ENCODE results near the gene WWOX. TPM values are rescaled to one million over a fixed set of nuclear protein-coding genes. Genes with fewer than 3 reads are reported as not detected.

Gene WWOX
- total RNA-seq, 1 experiment from 2014 or later = 15.6 TPM

- Histone ChIP-seq H3K56ac (ENCODE audit: insufficient read length, low read depth, low read length) (no peak overlapping the region), H3K23me2 (ENCODE audit: insufficient read length, low read depth, low read length, poor library complexity, severe bottlenecking) (no peaks in the 10 kb centered on the region), H3K18ac (ENCODE audit: insufficient read length, low read depth, low read length) (peak overlapping the region; percentile 46), H3K79me2 (ENCODE audit: insufficient read depth, low read length) (no peaks in the 10 kb centered on the region), H3K9me3 (ENCODE audit: control insufficient read depth, low read depth, low read length) (no peaks in the 10 kb centered on the region), H3K14ac (ENCODE audit: insufficient read depth, low read length) (peak overlapping the region; percentile 69; the same call in 1 of the 2 replicates), H3K4me2 (ENCODE audit: insufficient read depth, insufficient read length, low read length) (no peak overlapping the region), H3K79me1 (ENCODE audit: insufficient read depth, low read depth, low read length, poor library complexity, severe bottlenecking) (no peaks in the 10 kb centered on the region), H2BK5ac (ENCODE audit: insufficient read length, low read length) (no peak overlapping the region), H3K4ac (ENCODE audit: low read depth, low read length) (no peak overlapping the region), H4K20me1 (ENCODE audit: control insufficient read depth, insufficient read depth, insufficient read length) (no peaks in the 10 kb centered on the region), H3K9ac (ENCODE audit: extremely low read depth, insufficient read length, low read length) (no peak overlapping the region), H3K27me3 (ENCODE audit: insufficient read depth, low read length) (no peaks in the 10 kb centered on the region; the same call in 1 of the 2 replicates), H4K91ac (ENCODE audit: insufficient read length, low read depth, low read length) (no peak overlapping the region), H2BK15ac (ENCODE audit: low read depth, low read length) (no peak overlapping the region), H4K8ac (replicated peaks; ENCODE audit: insufficient read length, low read depth, low read length) (no peak overlapping the region), H2AFZ (ENCODE audit: low read length) (no peak overlapping the region), H4K5ac (ENCODE audit: insufficient read length, low read depth, low read length) (no peak overlapping the region), H3T11ph (ENCODE audit: low read length) (no peak overlapping the region), H2AK5ac (ENCODE audit: insufficient read length, low read length) (no peak overlapping the region), H2BK20ac (ENCODE audit: low read depth, low read length, poor library complexity, severe bottlenecking) (no peak overlapping the region), H2BK12ac (ENCODE audit: insufficient read length, low read depth, low read length) (no peak overlapping the region), H3K4me1 (ENCODE audit: insufficient read depth, low read length) (no peaks in the 10 kb centered on the region; the same call in 1 of the 2 replicates), H3K27ac (ENCODE audit: insufficient read length, low read depth, low read length) (no peak overlapping the region), H2BK120ac (ENCODE audit: low read depth, low read length, poor library complexity, severe bottlenecking) (no peak overlapping the region), H3K23ac (ENCODE audit: insufficient read length, low read depth, low read length) (no peak overlapping the region)
- no peaks in the 10 kb centered on the region for H3K27me3 Mint-ChIP-seq (ENCODE audit: low read depth)
- no peak for DNase-seq
- H3K4me1 Mint-ChIP-seq = peaks cover 9 to 10% of the 10 kb centered on the region in 2 experiments
- no peaks in the 10 kb centered on the region for H3K36me3 Mint-ChIP-seq (ENCODE audit: insufficient read depth in 1 of 3, low read depth in 3 of 3)
- peak overlapping the region in 1 of 3 experiments; percentile 1; a peak in 1 of 7 replicates for H3K27ac Mint-ChIP-seq
- H3K9me3 Mint-ChIP-seq = no peaks in the 10 kb centered on the region
- WGBS (ENCODE audit: extremely low coverage, insufficient read length, low lambda C conversion rate) = no CpG with 5 or more reads among the region's 8 CpGs
- TF ChIP-seq CTCF (conservative IDR thresholded peaks at IDR 0.05) = no peak
- H3K4me3 Mint-ChIP-seq = no peak overlapping the region
Observed at GRCh38 chr16:78654929-78655328, 555.5 kb downstream of the WWOX start.
